Esophagus mucosa (tissue), 1 donor: ENCODE results near the gene CORO7. TPM values are rescaled to one million over a fixed set of nuclear protein-coding genes. Genes with fewer than 3 reads are reported as not detected.

Experiments
- ATAC-seq: fragments of 200-7000 bp; cut with Tn5 transposase; one replicate; pipeline ENCODE4 v1.9.1; 2020
- total RNA-seq: library from RNA; stranded (reverse); gene quantifications from one replicate; pipeline ENCODE4 v1.2.4, GENCODE V29; 2023
- donor health status: DM: yes; HTN: yes; CAD: no.

Gene CORO7
- 7.9 TPM for total RNA-seq

DNA sequence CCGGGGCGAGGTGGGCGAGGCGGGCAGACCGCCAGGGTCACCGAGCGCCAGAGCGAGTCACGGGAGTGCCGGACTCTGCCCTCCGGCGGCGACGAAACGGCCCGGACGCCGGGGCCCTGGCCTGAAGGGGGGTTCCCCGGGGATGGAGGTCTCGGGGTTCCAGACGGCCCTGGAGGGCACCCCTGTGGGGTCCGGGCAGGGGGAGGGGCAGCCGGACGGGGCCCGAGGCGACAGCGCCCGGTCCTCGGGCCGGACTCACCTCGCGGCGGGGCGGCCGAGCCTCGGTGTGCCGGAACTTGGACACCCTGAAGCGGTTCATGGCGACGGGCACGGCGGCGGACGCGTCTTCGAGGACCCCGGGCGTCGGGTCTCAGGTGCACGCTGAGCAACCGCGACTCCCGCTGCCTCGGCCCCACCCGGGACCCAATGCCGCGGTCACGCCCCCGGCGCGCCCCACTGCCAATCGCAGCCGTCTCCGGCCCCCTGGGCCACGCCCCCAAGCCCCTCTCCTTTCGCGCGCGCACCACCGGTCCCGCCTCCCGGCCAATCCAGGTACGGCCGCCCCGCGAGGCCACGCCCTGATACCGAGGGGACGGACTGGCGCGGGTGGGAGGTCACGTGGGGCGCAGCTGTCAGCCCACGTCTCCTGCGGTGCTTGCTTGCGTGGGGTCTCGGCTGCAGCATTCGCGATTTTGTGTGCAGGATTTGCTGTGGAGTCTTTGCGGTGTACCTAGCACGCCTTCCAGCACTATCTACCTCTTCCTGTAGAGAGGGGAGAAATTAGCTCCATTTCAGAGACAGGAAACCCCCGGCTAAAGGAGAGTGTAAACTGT is at the start of gene CORO7:
CORO7 (minus strand) TSS at position 397 of the 833 bp plus-strand sequence; CDS start at position 319, 78 bp downstream.
- peak; percentile 95 for ATAC-seq

- peak; percentile 19 for ATAC-seq
Measured at GRCh38 chr16:4463522-4464163, 47.2 kb upstream of the CORO7 start.

GRCh38 chr16:4461250-4462085 is 45.1 kb upstream of the CORO7 start:
- peak; percentile 50 for ATAC-seq

- no peak for ATAC-seq
Measured at GRCh38 chr16:4460936-4461249, 44.5 kb upstream of the CORO7 start.

DNA sequence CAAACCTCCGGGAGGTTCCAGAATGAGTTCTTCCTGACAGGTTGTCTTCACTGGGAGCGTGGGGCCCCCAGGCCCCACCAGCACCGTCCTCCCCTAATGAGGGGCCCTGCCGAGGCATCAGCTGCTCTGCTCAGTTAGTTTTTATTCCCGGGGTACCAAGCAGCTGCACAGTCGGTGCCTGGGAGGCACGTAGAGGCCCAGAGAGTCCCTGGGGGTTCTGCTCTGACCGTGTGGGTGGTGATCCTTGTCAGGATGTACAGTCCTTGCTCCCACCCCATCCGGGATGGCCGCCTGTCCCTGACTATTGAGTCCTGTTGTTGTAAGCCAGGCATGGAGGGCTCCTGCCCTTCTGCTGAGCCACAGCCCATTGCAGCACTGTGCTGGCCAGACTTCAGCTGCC is 39.6 kb upstream of the CORO7 start:
- ATAC-seq = no peak

GRCh38 chr16:4455081-4455480 is 38.7 kb upstream of the CORO7 start:
- no peak for ATAC-seq

GRCh38 chr16:4454623-4455022 is 38.2 kb upstream of the CORO7 start:
- ATAC-seq = no peak

DNA sequence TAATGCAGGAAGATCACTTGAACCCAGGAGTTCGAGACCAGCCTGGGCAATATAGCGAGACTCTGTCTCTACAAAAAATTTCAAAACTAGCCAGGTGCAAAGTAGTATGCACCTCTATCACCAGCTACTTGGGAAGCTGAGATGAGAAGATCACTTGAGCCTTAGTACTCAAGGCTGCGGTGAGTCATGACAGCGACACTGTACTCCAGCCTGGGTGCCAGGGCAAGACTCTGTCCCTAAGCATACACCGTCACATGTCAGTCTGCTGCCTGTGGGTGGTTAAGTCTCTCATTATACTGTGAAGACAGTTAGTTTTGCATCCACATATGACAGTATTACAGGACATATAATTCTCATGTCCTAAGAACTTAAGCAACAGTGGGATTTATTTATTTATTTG is 36.3 kb upstream of the CORO7 start:
- ATAC-seq = no peak

GRCh38 chr16:4450931-4451519 is 34.6 kb upstream of the CORO7 start:
- ATAC-seq = no peak

- no peak for ATAC-seq
Measured at GRCh38 chr16:4450430-4450829, 34.0 kb upstream of the CORO7 start.

GRCh38 chr16:4443986-4444385 is 27.6 kb upstream of the CORO7 start:
- no peak for ATAC-seq

DNA sequence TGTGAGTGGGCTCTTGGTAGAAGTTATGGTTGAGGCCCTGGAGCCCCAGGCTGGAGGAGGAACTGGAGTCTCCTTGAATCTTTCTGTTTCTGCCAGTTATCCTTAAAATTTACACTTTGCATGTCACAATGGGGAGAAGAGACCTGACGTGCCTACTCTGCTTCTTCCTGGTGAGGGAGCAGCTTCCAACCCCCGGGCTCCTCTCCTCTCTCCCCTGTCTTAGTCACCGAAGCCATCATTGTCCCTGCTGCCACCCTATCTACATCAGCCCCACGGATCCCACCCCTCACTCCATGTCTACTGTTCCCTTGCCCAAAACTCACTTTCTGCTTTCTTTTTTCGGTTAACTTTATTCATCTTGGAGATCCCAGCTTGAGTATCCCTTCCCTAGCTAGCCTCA is 26.9 kb upstream of the CORO7 start:
- no peak for ATAC-seq

- no peak for ATAC-seq
Measured at GRCh38 chr16:4442371-4442770, 26.0 kb upstream of the CORO7 start.

DNA sequence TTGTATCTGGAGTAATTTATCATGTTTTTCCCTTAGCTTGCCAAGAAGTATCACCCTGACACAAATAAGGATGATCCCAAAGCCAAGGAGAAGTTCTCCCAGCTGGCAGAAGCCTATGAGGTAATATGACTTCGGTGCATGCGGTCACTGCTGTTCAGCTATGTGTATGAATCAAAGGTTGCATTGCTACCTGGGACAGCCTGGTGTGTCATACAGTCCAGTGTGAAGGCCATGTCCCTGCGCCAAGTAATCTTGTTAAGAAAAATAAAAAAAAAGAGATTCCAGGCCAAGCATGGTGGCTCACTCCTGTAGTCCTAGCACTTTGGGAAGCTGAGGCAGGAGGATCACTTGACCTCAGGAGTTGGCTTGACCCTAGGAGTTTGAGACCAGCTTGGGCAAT is 21.0 kb upstream of the CORO7 start:
- ATAC-seq = no peak

DNA sequence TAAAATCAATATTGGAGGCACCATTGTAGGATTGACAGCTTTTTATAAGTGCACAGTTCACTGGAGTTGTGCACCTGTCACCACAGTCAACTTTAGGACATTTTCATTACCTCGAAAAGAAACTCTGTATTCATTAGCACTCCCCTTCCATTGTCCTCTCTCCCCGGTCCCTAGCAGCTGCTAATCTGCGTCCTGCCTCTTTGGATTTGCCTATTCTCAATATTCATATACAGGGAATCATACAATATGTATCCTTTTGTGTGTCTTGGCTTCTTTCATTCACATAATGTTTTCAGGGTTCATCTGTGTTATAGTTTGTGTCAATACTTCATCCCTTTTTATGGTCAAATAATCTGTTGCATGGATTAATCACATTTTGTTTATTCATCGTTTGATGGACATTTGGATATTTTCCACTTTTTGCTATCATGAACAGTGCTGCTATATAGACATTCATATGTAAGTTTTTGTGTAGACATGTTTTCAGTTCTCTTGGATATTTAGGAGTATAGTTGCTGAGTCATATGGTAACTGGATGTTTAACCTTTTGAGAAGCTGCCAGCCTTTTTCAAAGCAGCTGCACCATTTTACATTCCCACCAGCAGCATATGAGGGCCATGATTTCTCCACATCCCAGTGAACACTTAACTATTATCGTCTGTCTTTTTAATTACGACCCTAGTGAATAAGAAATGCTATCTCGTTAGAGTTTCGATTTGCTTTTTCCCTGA is 19.1 kb upstream of the CORO7 start:
- no peak for ATAC-seq

GRCh38 chr16:4433914-4434787 is 17.8 kb upstream of the CORO7 start:
- no peak for ATAC-seq

DNA sequence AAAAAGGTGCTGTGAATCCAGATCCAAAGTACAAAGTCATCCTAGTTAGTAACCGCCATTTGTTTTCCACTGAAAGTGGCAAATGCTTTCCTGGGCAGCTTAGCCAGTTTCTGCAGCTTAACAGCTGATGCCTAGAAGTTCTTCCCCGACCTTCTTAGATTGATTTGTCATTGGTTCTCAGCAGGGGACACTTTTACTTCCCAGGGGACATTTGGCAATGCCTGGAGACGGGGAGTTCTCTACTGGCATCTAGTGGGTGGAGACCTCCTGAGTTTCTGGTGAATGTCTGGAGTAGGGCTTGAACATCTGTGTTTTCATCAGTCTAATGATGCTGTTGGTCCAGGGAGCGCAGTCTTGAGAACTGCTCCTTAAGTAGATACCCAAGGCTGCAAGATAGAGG is 16.8 kb upstream of the CORO7 start:
- no peak for ATAC-seq

DNA sequence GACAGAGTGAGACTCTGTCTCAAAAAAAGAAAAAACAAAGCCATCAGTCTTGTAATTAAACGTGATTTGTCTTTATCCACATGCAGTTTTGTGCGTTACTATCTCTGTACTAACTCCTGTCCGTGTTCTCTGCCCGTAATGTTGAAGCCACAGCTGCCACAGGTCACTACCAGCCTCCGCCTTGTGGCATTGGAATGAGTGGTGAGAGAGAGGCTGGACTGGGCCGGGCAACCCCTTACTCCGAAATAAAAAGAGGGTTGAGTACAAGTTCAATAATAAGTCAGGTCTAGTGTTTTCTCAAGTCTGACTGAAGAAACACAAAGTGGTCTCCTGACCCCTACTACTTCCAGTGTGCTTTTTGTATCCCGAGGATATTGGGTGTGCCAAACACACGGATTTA is 14.6 kb upstream of the CORO7 start:
- no peak for ATAC-seq

DNA sequence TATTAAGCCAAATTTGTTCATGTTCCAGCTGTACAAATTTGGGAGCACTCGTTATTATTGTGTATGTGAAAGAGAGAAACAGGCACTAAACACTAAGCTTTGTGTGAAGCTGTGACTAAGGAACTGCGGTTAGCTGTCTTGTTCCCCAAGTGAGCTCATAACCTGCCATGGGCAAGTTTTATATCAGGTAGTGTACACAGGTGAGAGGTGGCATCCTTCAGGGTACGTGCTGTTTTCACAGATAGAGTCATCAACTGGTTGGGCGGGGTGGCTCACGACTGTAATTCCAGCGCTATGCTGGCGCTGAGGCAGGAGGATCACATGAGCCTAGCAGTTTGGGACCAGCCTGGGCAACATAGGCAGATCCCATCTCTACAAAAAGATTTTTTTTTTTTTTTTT is 12.1 kb upstream of the CORO7 start:
- ATAC-seq = peak; percentile 85

DNA sequence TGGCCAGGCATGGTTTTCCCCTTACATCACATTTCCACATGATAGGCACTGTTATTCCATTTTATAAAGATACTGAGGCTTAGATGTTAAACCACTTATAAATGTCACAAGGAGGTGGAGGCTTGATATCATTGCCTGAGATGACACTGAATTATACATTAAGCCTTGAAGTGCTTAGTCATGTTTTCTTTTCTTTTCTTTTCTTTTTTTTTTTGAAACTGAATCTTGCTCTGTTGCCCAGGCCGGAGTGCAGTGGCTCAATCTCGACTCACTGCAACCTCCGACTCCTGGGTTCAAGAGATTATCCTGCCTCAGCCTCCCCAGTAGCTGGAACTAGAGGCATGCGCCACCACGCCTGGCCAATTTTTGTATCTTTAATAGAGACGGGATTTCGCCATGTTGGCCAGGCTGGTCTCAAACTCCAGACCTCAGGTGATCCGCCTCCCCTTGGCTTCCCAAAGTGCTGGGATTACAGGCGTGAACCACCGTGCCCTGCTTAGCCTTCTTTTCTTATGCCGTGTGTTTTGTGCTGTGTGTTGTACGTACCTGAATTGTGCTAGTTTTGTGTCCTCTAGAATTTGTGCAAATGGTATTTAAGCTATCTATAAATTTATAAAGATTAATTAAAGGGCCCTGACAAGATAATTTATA is 10.5 kb upstream of the CORO7 start:
- no peak for ATAC-seq
